ENCODE measurements around the gene LDB3.

- TF ChIP-seq CTCF (IDR thresholded peaks at IDR 0.05; ENCODE audit: borderline replicate concordance, extremely low read depth, low read length, poor library complexity, severe bottlenecking), result no peak
- TF ChIP-seq EZH2 (IDR thresholded peaks at IDR 0.05; ENCODE audit: borderline replicate concordance, low read depth, low read length, severe bottlenecking), result no peak
Observed at GRCh38 chr10:86649471-86650150, 18.7 kb upstream of the LDB3 start.
